ENCODE results near the gene MID2.
"Not testable (repeated sequence)": the region's sequence is repeated elsewhere in the genome, so short reads cannot be mapped to it uniquely, and the experiment has no call there.

MID2 gene, protein sequence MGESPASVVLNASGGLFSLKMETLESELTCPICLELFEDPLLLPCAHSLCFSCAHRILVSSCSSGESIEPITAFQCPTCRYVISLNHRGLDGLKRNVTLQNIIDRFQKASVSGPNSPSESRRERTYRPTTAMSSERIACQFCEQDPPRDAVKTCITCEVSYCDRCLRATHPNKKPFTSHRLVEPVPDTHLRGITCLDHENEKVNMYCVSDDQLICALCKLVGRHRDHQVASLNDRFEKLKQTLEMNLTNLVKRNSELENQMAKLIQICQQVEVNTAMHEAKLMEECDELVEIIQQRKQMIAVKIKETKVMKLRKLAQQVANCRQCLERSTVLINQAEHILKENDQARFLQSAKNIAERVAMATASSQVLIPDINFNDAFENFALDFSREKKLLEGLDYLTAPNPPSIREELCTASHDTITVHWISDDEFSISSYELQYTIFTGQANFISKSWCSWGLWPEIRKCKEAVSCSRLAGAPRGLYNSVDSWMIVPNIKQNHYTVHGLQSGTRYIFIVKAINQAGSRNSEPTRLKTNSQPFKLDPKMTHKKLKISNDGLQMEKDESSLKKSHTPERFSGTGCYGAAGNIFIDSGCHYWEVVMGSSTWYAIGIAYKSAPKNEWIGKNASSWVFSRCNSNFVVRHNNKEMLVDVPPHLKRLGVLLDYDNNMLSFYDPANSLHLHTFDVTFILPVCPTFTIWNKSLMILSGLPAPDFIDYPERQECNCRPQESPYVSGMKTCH

DNA sequence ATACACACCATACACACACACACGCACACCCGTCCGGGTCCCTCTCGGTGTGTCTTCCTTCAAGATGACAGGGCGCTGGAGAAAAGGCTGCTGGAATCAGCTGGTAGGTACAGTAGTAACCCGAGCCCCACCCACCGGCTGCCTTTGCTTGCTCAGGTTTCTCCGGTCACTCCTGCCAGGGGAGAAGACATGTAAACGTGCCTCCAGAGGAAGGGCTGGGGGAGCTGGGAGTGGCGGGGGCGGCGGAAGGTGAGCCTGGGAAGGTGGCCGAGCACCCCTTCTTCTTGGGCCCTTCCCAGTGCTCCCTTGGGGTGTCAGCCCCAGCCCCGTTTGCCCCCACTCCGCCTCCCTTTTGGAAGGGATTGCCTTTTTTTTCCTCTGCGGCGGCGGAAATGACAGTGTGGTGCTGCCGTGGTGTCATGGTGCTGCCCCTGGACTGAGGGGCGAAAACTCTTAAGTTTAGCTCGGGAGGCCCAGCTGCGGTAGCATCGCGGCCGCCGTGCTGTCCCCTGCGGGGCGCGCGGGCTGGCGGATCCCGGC, at the start of gene MID2:
TSS of gene MID2 (plus strand) at position 169 of the 540 bp plus-strand sequence. CDS start 561 bp downstream, outside the sequence.
- peak in 1 of 2 experiments; percentile 11 for DNase-seq

DNA sequence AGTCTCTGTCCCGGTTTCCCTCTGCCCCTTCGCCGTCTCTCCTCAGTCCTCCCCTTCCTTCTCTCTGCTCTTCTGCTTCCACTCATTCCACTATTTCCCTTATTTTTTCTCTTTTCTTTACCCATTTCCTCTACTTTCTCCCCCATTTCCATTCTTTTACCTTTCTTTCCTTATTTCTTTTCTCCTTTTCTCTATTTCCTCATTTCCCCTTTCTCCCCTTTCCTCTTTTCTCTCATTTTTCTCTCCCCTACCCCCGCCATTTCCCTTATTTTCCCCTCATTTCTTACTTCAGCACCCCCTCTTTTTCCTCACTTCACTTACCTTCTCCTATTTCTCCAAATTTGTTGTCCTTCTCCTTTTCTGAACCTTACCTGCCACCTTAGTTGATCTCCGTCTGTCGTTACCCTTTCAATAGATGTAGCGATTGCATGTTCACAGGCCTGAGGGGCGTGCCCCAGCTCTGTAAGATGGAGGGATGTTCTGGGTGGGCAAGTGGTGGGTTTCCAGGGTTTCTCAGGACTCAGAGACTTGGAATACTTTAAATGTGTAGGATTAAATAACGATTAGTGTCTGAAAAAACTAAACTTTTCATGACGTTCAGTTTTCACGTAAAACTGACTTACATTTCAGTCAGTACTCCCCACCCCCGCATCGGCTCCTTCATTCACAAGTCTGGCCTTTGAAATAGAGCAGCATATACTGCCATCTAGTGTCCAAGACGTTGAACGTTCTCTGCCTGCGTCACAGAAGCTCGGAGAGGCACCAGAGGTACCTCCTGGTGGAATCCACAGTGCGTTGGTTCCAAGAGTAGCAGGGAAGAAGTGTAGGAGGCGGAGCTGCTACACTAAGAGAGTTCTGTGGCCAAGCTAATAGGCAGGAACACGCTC, 48.8 kb upstream of the MID2 start:
- peak; percentile 76 to 83 for DNase-seq

DNA sequence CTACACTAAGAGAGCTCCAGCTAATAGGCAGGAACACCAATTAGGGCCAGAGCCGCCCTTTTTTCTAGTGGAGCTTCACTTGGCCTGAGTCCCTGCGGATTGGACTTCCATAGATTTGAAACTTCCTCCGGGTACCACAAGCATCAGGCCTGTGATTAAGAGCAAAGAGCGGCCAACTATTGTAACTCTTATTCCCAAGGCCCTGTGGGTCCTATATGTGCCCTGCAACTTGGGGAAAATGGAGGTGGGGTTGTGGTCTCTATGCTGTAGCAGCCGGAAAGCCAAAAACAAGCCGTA, 48.2 kb upstream of the MID2 start, which contains the start of gene NCBP2L:
TSS of gene NCBP2L (plus strand) at position 198 of the 297 bp plus-strand sequence. CDS start 16,488 bp downstream, outside the sequence.
- DNase-seq, result no peak

DNA sequence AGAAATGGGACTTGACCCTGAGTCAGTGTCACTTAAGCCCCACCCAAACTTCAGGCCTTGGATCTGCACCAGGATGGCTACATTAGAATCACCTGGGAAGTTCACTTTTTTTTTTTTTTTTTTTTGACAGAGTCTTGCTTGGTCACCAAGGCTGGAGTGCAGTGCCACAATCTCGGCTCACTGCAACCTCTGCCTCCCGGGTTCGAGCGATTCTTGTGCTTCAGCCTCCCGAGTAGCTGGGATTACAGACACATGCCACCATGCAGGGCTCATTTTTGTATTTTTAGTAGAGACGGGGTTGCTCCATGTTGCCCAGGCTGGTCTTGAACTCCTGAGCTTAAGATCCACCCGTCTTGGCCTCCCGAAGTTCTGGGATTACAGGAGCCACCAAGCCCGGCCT, 45.1 kb upstream of the MID2 start:
- DNase-seq, result no peak

DNA sequence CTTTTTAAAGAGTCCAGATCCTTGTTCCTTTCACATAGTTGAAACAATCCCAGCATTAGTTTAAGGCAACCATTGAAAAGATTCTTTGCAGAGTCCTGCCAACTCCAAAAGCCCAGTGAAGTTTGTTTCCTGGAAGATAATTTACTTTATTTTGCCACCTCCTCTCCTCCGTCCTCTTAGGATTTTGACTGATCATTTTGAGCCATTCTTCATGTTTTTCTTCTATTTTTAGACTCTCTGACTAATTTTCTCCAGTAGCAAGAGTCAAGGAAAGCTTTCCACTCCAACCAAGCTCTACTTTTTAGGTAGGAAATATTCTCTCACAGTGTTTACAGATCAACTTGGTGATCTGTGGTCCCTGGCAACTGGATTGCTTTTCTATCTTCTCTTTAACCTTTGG, 37.8 kb upstream of the MID2 start:
- DNase-seq, result no peak

DNA sequence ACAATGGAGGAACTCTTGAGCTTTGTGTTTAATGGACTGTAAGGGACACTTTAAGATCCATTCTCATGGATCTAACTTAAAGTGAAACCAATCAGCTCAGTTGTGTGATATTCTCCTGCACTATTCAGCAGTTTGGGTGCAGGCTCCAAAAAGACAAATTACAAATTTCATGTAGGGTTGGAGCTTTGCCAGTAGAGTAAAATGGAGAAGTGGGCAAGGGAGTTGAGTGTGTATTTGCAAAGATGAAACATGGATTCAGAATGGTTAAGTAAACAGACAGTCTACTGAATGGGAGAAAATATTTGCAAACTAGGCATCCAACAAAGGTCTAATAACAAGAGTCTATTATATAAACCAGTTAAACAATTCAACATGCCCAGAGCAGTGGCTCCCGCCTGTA, 21.2 kb upstream of the MID2 start:
- DNase-seq, result peak; percentile 21 to 30

DNA sequence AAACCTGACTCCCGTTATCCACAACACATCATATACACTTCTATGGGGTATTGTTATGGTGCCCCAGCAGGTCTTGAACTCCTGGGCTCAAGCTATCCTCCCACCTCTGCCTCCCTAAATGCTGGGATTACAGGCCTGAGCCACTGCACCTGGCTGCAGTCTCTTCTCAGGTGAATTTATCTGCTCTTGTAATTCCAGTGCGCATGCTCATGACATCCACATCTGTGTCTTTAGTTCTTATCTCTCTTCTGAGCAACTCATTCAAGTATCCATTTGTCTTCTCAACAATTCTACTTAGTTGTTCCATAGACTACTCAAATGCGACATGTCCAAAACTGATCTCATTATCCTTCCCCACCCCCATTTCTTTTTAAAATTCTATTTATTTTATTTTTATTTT, 20.5 kb upstream of the MID2 start:
- no peak for DNase-seq

DNA sequence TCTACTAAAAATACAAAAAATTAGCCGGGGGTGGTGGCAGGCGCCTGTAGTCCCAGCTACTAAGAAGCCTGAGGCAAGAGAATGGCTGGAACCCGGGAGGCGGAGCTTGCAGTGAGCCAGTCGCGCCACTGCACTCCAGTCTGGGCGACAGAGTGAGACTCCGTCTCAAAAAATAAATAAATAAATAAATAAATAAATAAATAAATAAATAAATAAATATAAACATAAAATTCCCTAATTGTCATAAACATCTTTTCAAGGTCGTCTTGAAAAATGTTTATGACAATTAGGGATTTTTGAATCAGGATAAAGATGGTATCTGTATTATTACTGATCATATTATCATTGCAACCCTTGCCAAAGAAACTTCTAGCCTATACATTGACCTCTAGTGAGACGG, 15.6 kb upstream of the MID2 start:
- not testable (repeated sequence) for DNase-seq

DNA sequence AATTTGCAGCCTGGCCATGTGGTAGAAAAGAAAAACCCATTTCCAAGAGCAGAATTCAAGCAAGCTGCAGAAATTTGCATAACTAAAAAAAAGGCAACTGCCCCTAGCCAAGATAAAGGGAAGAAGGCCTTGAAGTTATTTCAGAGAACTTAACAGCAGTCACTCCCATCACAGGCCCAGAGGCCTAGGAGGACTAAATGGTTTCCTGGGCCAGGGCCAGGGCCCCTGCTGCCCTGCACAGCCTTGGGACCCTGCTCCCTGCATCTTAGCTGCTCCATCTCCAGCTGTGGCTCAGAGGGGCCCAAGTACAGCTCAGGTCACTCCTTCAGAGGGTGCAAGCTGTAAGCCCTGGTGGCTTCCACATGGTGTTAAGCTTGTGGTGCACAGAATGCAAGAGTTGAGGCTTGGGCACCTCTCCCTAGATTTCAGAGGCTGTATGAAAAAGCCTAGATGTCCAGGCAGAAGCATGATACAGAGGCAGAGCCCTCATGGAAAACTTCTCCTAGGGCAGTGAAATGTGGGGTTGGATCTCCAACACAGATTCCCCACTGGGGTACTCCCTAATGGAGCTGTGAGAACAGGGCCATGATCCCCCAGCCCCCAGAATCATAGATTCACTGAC, 6.7 kb upstream of the MID2 start:
- DNase-seq, result no peak

DNA sequence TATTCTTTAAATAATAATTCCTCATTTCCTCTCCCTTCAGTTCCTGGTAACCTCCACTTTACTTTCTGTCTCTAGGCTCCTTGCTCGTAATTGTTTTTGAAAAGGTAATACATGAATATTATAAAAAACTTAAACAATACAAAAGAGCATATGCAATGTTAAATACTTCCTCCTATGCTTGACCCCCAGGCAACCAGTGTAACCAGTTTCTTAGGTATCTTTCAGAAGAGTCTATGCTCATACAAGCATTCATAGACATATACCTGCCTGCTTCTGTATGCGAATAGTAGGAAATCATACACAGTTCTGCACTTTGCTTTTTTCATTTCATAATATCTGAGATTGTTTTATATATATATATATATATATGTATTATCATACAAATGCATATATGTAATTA, 2.6 kb upstream of the MID2 start:
- no peak for DNase-seq

DNA sequence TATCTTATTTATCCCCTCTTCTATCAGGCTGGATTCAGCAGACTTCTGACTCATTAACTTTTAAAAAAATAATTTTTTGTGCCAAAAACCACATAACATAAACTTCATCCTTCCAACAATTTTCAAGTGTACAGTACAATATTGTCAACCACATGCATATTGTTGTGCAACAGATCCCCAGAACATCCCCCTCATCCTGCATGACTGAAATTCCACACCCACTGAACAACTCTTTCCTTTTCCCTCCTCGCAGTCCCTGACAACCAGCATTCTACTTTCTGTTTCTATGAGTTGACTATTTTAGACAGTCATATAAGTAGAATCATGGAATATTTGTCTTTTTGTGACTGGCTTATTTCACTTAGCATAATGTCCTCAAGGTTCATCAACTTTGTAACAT, 2.2 kb upstream of the MID2 start:
- DNase-seq, result peak; percentile 7 to 16

DNA sequence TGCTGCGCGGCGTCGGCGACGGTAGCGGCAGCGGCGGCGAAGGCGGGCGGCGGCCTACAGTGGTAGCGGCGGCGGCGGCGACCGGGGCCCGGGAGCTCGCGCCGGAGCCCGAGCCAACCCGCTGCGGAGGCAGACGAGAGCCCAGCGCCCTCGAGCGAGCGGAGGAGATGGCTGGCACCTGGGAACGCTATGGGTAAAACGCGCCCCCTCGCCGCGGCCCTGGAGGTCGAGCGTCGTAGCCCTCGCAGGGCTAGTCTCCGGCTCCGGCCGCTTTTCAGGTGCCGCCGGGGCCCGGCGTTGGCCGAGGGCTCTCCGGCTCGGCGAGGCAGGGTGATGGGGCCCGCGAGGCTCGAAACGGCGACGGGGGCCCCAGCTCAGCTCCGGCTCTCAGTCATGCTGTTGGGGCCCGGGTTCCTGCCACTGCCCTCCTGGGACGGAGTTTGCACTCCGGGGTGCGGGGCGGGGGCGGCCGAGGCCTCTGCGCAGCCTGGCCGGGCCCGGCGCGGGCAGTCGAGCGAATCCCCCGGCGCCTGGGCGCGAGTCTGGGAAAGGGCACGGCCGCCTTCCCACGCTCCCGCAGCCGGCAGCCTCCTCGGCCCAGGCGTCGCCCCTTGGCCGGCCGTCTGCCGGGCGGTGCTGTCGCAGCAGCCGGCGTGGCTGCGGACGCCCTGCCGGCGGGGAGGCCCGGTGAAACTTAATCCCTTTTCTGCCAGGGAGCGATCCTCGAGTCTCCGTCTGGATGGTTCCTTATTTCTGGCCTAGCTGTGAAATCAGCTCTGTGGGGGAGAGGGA, 768 bp downstream of the MID2 start:
- peak in 1 of 2 experiments; percentile 27 for DNase-seq

DNA sequence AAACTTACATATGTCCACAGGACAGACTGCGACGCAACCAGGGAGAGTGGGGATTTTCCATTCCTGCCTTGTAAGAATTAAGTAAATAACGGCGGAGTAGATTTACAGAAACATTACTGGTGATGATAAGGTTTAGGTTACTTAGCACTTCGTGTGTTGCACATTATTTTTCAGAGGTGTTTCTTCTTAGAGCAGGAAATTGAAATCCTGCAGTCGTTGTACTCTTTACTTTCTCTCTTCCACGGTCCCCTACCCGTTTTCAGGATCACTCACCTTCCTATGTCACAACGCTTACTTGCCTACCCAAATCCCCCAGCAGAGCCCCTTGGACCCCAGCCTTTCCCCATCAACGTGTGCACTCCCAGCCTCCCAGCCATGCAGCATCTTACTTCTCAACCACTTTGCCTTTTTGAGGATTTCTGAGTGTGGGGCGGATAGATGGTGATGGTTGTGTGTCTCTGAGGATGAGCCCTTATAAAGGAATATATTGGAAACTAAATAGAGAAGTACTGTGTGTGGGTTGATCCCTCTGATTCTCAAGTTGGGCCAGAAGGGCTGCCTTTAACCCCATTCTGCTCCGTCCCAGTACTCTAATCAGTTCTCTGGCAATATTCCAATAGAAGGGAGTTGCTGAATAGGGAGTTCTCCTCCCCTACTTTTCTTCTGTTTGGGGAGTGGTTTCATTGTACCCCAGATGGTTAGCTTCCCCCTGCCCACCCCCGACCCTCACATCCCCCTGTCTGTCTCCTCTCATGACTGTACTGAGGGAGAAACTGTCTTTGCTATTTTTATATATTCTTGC, 1.6 kb downstream of the MID2 start:
- peak in 1 of 2 experiments; percentile 16 for DNase-seq

DNA sequence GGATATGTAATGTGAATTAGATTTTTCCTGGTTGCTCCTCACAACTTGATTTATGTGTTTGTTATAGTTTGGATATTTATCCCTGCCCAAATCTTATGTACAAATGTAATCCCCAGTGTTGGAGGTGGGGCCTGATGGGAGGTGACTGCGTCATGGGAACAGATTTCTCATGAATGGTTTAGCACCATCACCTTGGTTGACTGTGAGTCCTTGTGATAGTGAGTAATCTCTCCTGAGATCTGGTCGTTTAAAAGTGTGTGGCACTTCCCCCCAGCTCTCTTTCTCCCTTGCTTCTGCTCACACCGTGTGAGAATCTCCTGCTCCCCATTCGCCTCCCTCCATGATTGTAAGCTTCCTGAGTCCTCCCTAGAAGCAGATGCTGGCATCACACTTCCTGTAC, 2.2 kb downstream of the MID2 start:
- DNase-seq, result no peak

DNA sequence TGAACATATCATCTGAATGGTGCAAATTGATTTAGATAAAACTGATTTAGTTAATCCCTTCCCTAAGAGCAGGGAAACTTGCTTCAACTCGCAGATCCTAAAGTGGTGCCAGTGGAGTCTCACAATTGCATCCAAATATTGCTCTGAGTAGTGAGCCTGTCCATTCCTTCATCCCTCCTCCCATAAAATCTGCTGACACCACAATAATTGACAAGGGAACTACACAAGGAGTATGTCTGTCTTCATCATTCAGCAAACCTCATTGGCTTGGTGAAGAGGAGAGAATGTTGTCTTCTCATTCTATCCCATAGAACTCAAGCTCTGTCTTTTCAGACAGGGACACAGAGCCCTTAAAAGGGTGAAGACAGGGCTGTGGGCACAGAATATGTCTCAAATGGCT, 4.2 kb downstream of the MID2 start:
- no peak for DNase-seq

DNA sequence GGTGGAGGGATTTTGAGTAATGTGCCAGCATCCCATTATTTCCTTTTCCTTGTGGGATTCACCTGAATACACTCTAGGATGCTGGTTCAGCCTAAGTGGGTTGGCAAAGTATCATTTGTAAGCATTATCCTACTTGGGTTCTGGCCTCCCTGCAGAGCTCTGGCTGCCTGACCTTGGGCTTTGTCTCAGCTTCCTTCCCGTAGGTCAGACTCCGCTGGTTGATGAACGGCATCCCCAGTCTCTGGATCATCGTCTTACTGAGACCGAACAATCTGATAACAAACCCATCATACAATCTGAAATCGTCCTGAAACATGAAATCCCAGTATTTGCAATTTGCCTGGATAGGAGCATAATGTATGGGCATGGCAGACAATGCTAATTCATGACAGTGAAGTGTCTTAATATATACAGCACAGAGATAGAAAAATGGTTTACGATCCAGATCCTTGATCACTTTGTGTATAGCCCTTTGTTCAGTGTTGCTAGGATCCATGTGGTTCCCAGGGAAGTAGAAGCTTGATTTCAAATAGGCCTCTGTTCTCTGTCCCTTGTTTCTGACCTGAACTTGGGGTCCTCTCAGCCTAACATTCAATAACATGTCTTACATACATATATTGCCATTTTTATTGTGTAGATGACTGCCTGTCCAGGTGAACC, 5.5 kb downstream of the MID2 start:
- no peak for DNase-seq

DNA sequence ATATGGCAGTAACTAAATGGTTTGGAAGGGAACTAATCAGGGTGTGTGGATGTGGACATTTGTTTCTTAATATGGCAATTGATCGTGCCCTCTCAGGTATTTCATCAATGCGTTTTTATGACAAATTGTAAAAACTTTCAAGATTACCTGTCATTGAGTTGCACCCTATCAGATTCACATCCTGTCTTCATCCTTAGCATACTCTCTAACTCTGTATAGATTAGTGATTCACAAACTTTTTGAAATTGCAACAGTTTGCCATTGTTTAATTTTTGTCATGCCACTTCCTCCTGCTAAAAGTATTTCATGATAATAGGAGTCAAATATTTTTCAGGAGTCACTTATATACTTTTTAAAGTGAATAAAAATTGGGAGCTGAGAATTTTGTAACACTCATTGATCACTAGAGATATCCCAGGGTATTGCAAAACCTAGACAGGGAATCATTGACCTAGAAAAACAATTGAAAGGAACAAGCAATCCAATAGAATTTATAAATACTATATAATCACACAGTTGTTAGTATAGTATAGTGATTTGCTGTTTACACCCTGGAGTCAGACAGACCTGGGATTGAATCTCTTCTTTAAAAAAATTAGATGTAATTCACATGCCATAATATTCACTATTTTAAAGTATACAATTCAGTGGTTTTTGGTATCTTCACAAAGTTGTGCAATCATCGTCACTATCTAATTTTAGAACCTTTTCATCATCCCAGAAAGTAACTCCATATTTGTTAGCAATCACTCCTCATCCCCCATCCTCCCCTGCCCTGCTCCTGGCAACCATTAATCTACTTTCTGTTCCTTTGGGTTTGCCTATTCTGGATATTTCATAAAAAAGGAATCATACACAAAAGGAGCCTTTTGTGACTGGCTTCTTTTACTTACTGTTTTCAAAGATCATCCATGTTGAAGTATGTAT, 8.9 kb downstream of the MID2 start:
- DNase-seq, result no peak

DNA sequence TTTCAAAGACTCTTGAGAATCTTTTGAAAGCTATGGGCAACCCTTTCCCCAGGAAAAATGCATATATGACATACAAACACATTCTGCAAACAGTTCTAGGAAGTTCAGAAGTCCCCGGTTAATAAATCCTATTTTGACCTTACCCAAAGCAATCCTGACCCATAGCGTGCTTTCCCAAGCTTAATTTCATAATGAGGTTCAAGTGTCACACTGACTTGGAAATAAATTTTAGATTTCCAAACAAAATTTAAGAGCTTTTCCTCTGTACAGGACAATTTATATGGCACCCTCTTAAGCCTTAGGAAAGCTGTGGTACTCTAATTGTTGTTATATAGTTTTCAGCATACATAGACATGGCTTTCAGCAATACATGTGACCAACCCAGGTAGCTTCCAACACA, 11.3 kb downstream of the MID2 start:
- DNase-seq, result no peak

DNA sequence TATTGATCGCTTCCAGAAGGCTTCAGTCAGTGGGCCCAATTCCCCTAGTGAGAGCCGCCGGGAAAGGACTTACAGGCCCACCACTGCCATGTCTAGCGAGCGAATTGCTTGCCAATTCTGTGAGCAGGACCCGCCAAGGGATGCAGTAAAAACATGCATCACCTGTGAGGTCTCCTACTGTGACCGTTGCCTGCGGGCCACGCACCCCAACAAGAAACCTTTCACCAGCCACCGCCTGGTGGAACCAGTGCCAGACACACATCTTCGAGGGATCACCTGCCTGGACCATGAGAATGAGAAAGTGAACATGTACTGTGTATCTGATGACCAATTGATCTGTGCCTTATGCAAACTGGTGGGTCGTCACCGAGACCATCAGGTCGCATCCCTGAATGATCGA, 15.3 kb downstream of the MID2 start:
- DNase-seq, result no peak

All from Kasumi-1 (cell line).